ENCODE results near the gene HK1. TPM values are rescaled to one million over a fixed set of nuclear protein-coding genes. Genes with fewer than 3 reads are reported as not detected.

The HK1 gene
- total RNA-seq, 1 donor from 2014 or later = 95.0 TPM

GRCh38 chr10:69285699-69286098, 7.4 kb downstream of the HK1 start:
- Histone ChIP-seq H3K4me2 (ENCODE audit: low read length) (no peak overlapping the region), H3K27ac (ENCODE audit: low read depth, low read length) (no peak overlapping the region), H2AFZ (ENCODE audit: low read depth, low read length) (no peak overlapping the region), H3K4me3 (ENCODE audit: insufficient read depth, low read depth, low read length) (no peak overlapping the region), H3K9me3 (ENCODE audit: insufficient read depth, low read depth, low read length) (no peaks in the 10 kb centered on the region), H3K36me3 (ENCODE audit: insufficient read depth, low read length) (no peaks in the 10 kb centered on the region), H3K79me2 (ENCODE audit: insufficient read depth, low read length) (no peaks in the 10 kb centered on the region), H3K4me1 (ENCODE audit: insufficient read depth, low read length) (no peaks in the 10 kb centered on the region), H4K20me1 (ENCODE audit: insufficient read depth, low read length) (no peaks in the 10 kb centered on the region), H3K27me3 (ENCODE audit: insufficient read depth, low read length) (peaks cover 11% of the 10 kb centered on the region), H3K9ac (ENCODE audit: low read length) (no peak overlapping the region)
- H3K27me3 Mint-ChIP-seq (ENCODE audit: low read depth, unreplicated experiment) = peaks cover 12% of the 10 kb centered on the region
- TF ChIP-seq CTCF (IDR thresholded peaks at IDR 0.05; ENCODE audit: insufficient read depth, low read depth, low read length) (no peak), EZH2 (IDR thresholded peaks at IDR 0.05; ENCODE audit: insufficient read depth, low read length) (no peak)
- H3K9me3 Mint-ChIP-seq (ENCODE audit: unreplicated experiment) = peaks cover 11% of the 10 kb centered on the region
- no peak overlapping the region for H3K27ac Mint-ChIP-seq (ENCODE audit: unreplicated experiment)
- H3K4me1 Mint-ChIP-seq (ENCODE audit: low read depth, unreplicated experiment) = no peaks in the 10 kb centered on the region
- H3K36me3 Mint-ChIP-seq (ENCODE audit: low read depth, unreplicated experiment) = peaks cover 5% of the 10 kb centered on the region
- H3K4me3 Mint-ChIP-seq (ENCODE audit: unreplicated experiment) = no peak overlapping the region
- DNase-seq (ENCODE audit: low read depth) = no peak
- FAIRE-seq = no peak

GRCh38 chr10:69287181-69287580, 8.9 kb downstream of the HK1 start:
- TF ChIP-seq CTCF (IDR thresholded peaks at IDR 0.05; ENCODE audit: insufficient read depth, low read depth, low read length) = no peak
- TF ChIP-seq EZH2 (IDR thresholded peaks at IDR 0.05; ENCODE audit: insufficient read depth, low read length) = no peak
- Mint-ChIP-seq H3K27me3 (ENCODE audit: low read depth, unreplicated experiment) (peaks cover 20% of the 10 kb centered on the region), H3K4me3 (ENCODE audit: unreplicated experiment) (no peak overlapping the region), H3K27ac (ENCODE audit: unreplicated experiment) (no peak overlapping the region), H3K4me1 (ENCODE audit: low read depth, unreplicated experiment) (no peaks in the 10 kb centered on the region), H3K9me3 (ENCODE audit: unreplicated experiment) (peaks cover 6% of the 10 kb centered on the region), H3K36me3 (ENCODE audit: low read depth, unreplicated experiment) (peaks cover 3% of the 10 kb centered on the region)
- Histone ChIP-seq H2AFZ (ENCODE audit: low read depth, low read length) (no peak overlapping the region), H3K79me2 (ENCODE audit: insufficient read depth, low read length) (no peaks in the 10 kb centered on the region), H3K9ac (ENCODE audit: low read length) (no peak overlapping the region), H3K4me1 (ENCODE audit: insufficient read depth, low read length) (no peaks in the 10 kb centered on the region), H3K4me3 (ENCODE audit: insufficient read depth, low read depth, low read length) (no peak overlapping the region), H4K20me1 (ENCODE audit: insufficient read depth, low read length) (no peaks in the 10 kb centered on the region), H3K27me3 (ENCODE audit: insufficient read depth, low read length) (peaks cover 13% of the 10 kb centered on the region), H3K36me3 (ENCODE audit: insufficient read depth, low read length) (no peaks in the 10 kb centered on the region), H3K27ac (ENCODE audit: low read depth, low read length) (no peak overlapping the region), H3K9me3 (ENCODE audit: insufficient read depth, low read depth, low read length) (no peaks in the 10 kb centered on the region), H3K4me2 (ENCODE audit: low read length) (no peak overlapping the region)
- no peak for DNase-seq (ENCODE audit: low read depth)
- no peak for FAIRE-seq

- no peak overlapping the region for H3K27ac Mint-ChIP-seq (ENCODE audit: unreplicated experiment)
- H3K36me3 Mint-ChIP-seq (ENCODE audit: low read depth, unreplicated experiment) = no peaks in the 10 kb centered on the region
Measured at GRCh38 chr10:69290993-69291392, 12.7 kb downstream of the HK1 start.

More at GRCh38 chr10:69290993-69291392, 12.7 kb downstream of the HK1 start:
- H3K4me2 ChIP-seq (ENCODE audit: low read length) = no peak overlapping the region
- no peak for FAIRE-seq
- no peak overlapping the region for H3K9ac ChIP-seq (ENCODE audit: low read length)
- no peaks in the 10 kb centered on the region for H3K79me2 ChIP-seq (ENCODE audit: insufficient read depth, low read length)
- H3K27me3 Mint-ChIP-seq (ENCODE audit: low read depth, unreplicated experiment) = peaks cover 34% of the 10 kb centered on the region
- H3K36me3 ChIP-seq (ENCODE audit: insufficient read depth, low read length) = no peaks in the 10 kb centered on the region
- TF ChIP-seq EZH2 (IDR thresholded peaks at IDR 0.05; ENCODE audit: insufficient read depth, low read length) = no peak
- no peak for TF ChIP-seq CTCF (IDR thresholded peaks at IDR 0.05; ENCODE audit: insufficient read depth, low read depth, low read length)
- no peak overlapping the region for H3K4me3 ChIP-seq (ENCODE audit: insufficient read depth, low read depth, low read length)
- no peaks in the 10 kb centered on the region for H3K9me3 Mint-ChIP-seq (ENCODE audit: unreplicated experiment)
- no peak overlapping the region for H3K4me3 Mint-ChIP-seq (ENCODE audit: unreplicated experiment)
- no peak for DNase-seq (ENCODE audit: low read depth)
- H3K9me3 ChIP-seq (ENCODE audit: insufficient read depth, low read depth, low read length) = no peaks in the 10 kb centered on the region
- peaks cover 7% of the 10 kb centered on the region for H3K27me3 ChIP-seq (ENCODE audit: insufficient read depth, low read length)
- H3K4me1 Mint-ChIP-seq (ENCODE audit: low read depth, unreplicated experiment) = no peaks in the 10 kb centered on the region
- H3K27ac ChIP-seq (ENCODE audit: low read depth, low read length) = no peak overlapping the region
- H4K20me1 ChIP-seq (ENCODE audit: insufficient read depth, low read length) = no peaks in the 10 kb centered on the region
- H2AFZ ChIP-seq (ENCODE audit: low read depth, low read length) = no peak overlapping the region
- H3K4me1 ChIP-seq (ENCODE audit: insufficient read depth, low read length) = no peaks in the 10 kb centered on the region

All from astrocyte (in vitro differentiated cells and primary cell).